ENCODE results near the gene DNAJB7. TPM values are rescaled to one million over a fixed set of nuclear protein-coding genes. Genes with fewer than 3 reads are reported as not detected.

Gene DNAJB7
- total and polyA plus RNA-seq, 10 of the 15 experiments (the other 5 are each of a cell fraction or from before 2014, with no cell fraction given) = 0.03 to 0.70 (median 0.29) TPM; not detected in 6

DNA sequence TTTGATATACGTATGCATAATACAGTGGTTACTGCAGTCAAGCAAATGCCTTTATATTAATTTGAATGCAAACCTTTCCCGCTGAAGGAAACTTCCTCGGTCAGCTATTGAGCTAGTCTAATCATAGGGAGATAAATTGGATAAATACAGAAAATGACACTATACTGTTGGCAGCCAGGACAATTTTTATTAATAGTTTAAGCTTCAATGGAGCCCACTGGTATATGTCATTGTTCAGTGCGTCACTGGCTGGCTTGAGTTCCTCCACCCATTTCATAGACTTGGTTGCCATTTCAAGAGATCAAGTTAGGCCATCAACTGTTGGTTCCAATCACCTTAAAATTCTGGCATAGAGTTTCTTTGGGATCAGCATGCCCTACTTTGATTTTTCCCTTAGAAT, 32.5 kb upstream of the DNAJB7 start:
- Histone ChIP-seq H3K27ac (ENCODE audit: control insufficient read depth, insufficient read depth) (no peak overlapping the region), H3K9me3 (replicated peaks; ENCODE audit: control insufficient read depth, insufficient read depth, low read length) (no peaks in the 10 kb centered on the region), H3K79me2 (ENCODE audit: control insufficient read depth, insufficient read depth, low read length) (no peaks in the 10 kb centered on the region), H2AFZ (ENCODE audit: control insufficient read depth, low read depth, low read length) (no peak overlapping the region), H3K4me3 (no peak overlapping the region), H3K4me2 (ENCODE audit: control insufficient read depth, insufficient read depth) (no peak overlapping the region), H3K36me3 (ENCODE audit: control insufficient read depth in 2 of 2, insufficient read depth in 2 of 2, low read length in 1 of 2) (peaks cover 0 to 2% of the 10 kb centered on the region in 2 experiments; a peak in 1 of 4 replicates), H3K27me3 (replicated peaks in 1 of 2; ENCODE audit: control insufficient read depth in 2 of 2, insufficient read depth in 2 of 2, low read length in 1 of 2) (no peaks in the 10 kb centered on the region), H3K9ac (ENCODE audit: control insufficient read depth, insufficient read depth, low read length) (no peak overlapping the region), H3K4me1 (ENCODE audit: control insufficient read depth, insufficient read depth, low read length) (no peaks in the 10 kb centered on the region), H4K20me1 (ENCODE audit: control insufficient read depth, insufficient read depth) (no peaks in the 10 kb centered on the region)
- FAIRE-seq = no peak
- TF ChIP-seq TCF3 (IDR thresholded peaks at IDR 0.05; ENCODE audit: borderline replicate concordance, insufficient read depth, low read depth, low read length) (no peak), EP300 (IDR thresholded peaks at IDR 0.05; ENCODE audit: borderline replicate concordance in 1 of 2, control insufficient read depth in 1 of 2, low read depth in 2 of 2, low read length in 2 of 2) (no peak)
- ATAC-seq = no peak
- no peak for DNase-seq (ENCODE audit: low read depth, low spot score)
- ChIA-PET CTCF (interaction anchor here (1.0 to 1.5 kb wide), 3 partner anchors 20 to 211 kb away, joined by 3 to 5 read pairs (median 4); no protein-coding TSS in a partner anchor), POLR2A (interaction anchor here (1.3 kb wide), 2 partner anchors 9 to 211 kb away, joined by 3 to 4 read pairs; no protein-coding TSS in a partner anchor), RAD21 (ENCODE audit: unreplicated experiment) (interaction anchor here (1.2 kb wide), 1 partner anchor 211 kb away, joined by 5 read pairs; no protein-coding TSS in a partner anchor), SMC1A (ENCODE audit: uncharacterized antibody, unreplicated experiment) (interaction anchor here (1.2 to 1.3 kb wide), 2 partner anchors 18 to 235 kb away, joined by 3 to 4 read pairs; no protein-coding TSS in a partner anchor)
- 97% methylated on average over 4 of the region's 4 CpGs for WGBS (ENCODE audit: insufficient coverage, insufficient replicate concordance, low lambda C conversion rate, missing lambda C conversion rate)
- intact Hi-C loops (cut with micrococcal nuclease; ENCODE audit: unreplicated experiment) = loop anchor here (10.0 kb wide), 1 partner anchor 460 kb away; no protein-coding TSS in a partner anchor
- in situ Hi-C loops (cut with MboI) = loop anchor here (10.0 kb wide), 1 partner anchor 210 kb away; no protein-coding TSS in a partner anchor
- no TSS peak for BruUV-seq (replicated peaks)

GRCh38 chr22:40890881-40891280, 29.0 kb upstream of the DNAJB7 start:
- no peak overlapping the region for H3K27ac ChIP-seq (ENCODE audit: control insufficient read depth, insufficient read depth)
- H3K4me2 ChIP-seq (ENCODE audit: control insufficient read depth, insufficient read depth) = no peak overlapping the region
- intact Hi-C loops (cut with micrococcal nuclease; ENCODE audit: unreplicated experiment) = loop anchor here (10.0 kb wide), 1 partner anchor 456 kb away; no protein-coding TSS in a partner anchor
- H3K9ac ChIP-seq (ENCODE audit: control insufficient read depth, insufficient read depth, low read length) = no peak overlapping the region
- no peak overlapping the region for H3K4me3 ChIP-seq
- ChIA-PET SMC1A (ENCODE audit: uncharacterized antibody, unreplicated experiment) (interaction anchor here (0.8 to 1.1 kb wide), 2 partner anchors 12 to 245 kb away, joined by 3 to 4 read pairs; no protein-coding TSS in a partner anchor), RAD21 (ENCODE audit: unreplicated experiment) (no interaction called here), CTCF (interaction anchor here (1.9 kb wide), 2 partner anchors 8 to 32 kb away, joined by 7 to 9 read pairs; no protein-coding TSS in a partner anchor), POLR2A (interaction anchor here (0.6 kb wide), 2 partner anchors 12 to 48 kb away, joined by 3 read pairs; no protein-coding TSS in a partner anchor)
- H3K9me3 ChIP-seq (replicated peaks; ENCODE audit: control insufficient read depth, insufficient read depth, low read length) = no peaks in the 10 kb centered on the region
- no peaks in the 10 kb centered on the region for H3K79me2 ChIP-seq (ENCODE audit: control insufficient read depth, insufficient read depth, low read length)
- ATAC-seq (no peak), DNase-seq (ENCODE audit: low read depth, low spot score) (no peak), FAIRE-seq (no peak)
- no TSS peak for BruUV-seq (replicated peaks)
- no peaks in the 10 kb centered on the region for H3K27me3 ChIP-seq (replicated peaks in 1 of 2; ENCODE audit: control insufficient read depth in 2 of 2, insufficient read depth in 2 of 2, low read length in 1 of 2)
- H2AFZ ChIP-seq (ENCODE audit: control insufficient read depth, low read depth, low read length) = no peak overlapping the region
- H3K4me1 ChIP-seq (ENCODE audit: control insufficient read depth, insufficient read depth, low read length) = no peaks in the 10 kb centered on the region
- peaks cover 0 to 6% of the 10 kb centered on the region in 2 experiments; a peak in 2 of 4 replicates for H3K36me3 ChIP-seq (ENCODE audit: control insufficient read depth in 2 of 2, insufficient read depth in 2 of 2, low read length in 1 of 2)
- no peaks in the 10 kb centered on the region for H4K20me1 ChIP-seq (ENCODE audit: control insufficient read depth, insufficient read depth)
- WGBS (ENCODE audit: insufficient coverage, insufficient replicate concordance, low lambda C conversion rate, missing lambda C conversion rate) = 87% methylated on average over 3 of the region's 3 CpGs
- in situ Hi-C loops (cut with MboI) = loop anchor here (10.0 kb wide), 1 partner anchor 206 kb away; no protein-coding TSS in a partner anchor
- TF ChIP-seq TBL1XR1 (IDR thresholded peaks at IDR 0.05; ENCODE audit: low read depth, low read length) = no peak
- TF ChIP-seq EZH2 (IDR thresholded peaks at IDR 0.05; ENCODE audit: borderline replicate concordance, control insufficient read depth, low read depth, low read length) = no peak
- TF ChIP-seq HDAC2 (IDR thresholded peaks at IDR 0.05) = no peak
- TF ChIP-seq YBX1 (IDR thresholded peaks at IDR 0.05) = no peak
- TF ChIP-seq IKZF2 (IDR thresholded peaks at IDR 0.05) = no peak
- TF ChIP-seq RFX5 (IDR thresholded peaks at IDR 0.05; ENCODE audit: low read depth, low read length) = no peak
- TF ChIP-seq ZZZ3 (IDR thresholded peaks at IDR 0.05; ENCODE audit: control insufficient read depth, insufficient read length, low read depth) = no peak
- TF ChIP-seq BACH1 (IDR thresholded peaks at IDR 0.05; ENCODE audit: borderline replicate concordance) = no peak
- TF ChIP-seq YY1 (IDR thresholded peaks at IDR 0.05; ENCODE audit: low read depth, low read length) = no peak
- no peak for TF ChIP-seq TCF12 (IDR thresholded peaks at IDR 0.05; ENCODE audit: low read depth, low read length)
- no peak for TF ChIP-seq RELA (IDR thresholded peaks at IDR 0.05; ENCODE audit: borderline replicate concordance, partially characterized antibody)
- TF ChIP-seq SMAD5 (IDR thresholded peaks at IDR 0.05; ENCODE audit: low read depth) = no peak
